DMS153 treated with DMSO at 0.1 percent for 48 hours (cell line): Measurements from ENCODE around the gene KCNA5.

Experiments used
- DNase-seq: peaks from one replicate; lab custom pipeline; 2025; ENCODE audit not compliant: unreplicated experiment; lab: John Stamatoyannopoulos, UW

KCNA5 gene

GRCh38 chr12:5043589-5044419 lies at the start of gene KCNA5:
KCNA5 (plus strand) TSS chr12:5043879; CDS start chr12:5044148, 269 bp downstream.
- no peak for DNase-seq

GRCh38 chr12:4994622-4995021 lies 49.1 kb upstream of the KCNA5 start:
- no peak for DNase-seq

- no peak for DNase-seq
Measured at GRCh38 chr12:4996714-4997113, 47.0 kb upstream of the KCNA5 start.

GRCh38 chr12:4997939-4998338 lies 45.7 kb upstream of the KCNA5 start:
- no peak for DNase-seq

- DNase-seq = peak; percentile 53
Measured at GRCh38 chr12:5000204-5000603, 43.5 kb upstream of the KCNA5 start.

- no peak for DNase-seq
Measured at GRCh38 chr12:5000658-5001385, 42.9 kb upstream of the KCNA5 start.

- peak; percentile 80 for DNase-seq
Measured at GRCh38 chr12:5003025-5003666, 40.5 kb upstream of the KCNA5 start.

GRCh38 chr12:5008661-5009060 lies 35.0 kb upstream of the KCNA5 start:
- DNase-seq = no peak

- DNase-seq = no peak
Measured at GRCh38 chr12:5010151-5010550, 33.5 kb upstream of the KCNA5 start.

GRCh38 chr12:5012337-5012736 lies 31.3 kb upstream of the KCNA5 start:
- DNase-seq = no peak

- no peak for DNase-seq
Measured at GRCh38 chr12:5013266-5013730, 30.4 kb upstream of the KCNA5 start.

- no peak for DNase-seq
Measured at GRCh38 chr12:5014269-5014668, 29.4 kb upstream of the KCNA5 start.

- no peak for DNase-seq
Measured at GRCh38 chr12:5015711-5016492, 27.8 kb upstream of the KCNA5 start.

GRCh38 chr12:5016526-5016925 lies 27.2 kb upstream of the KCNA5 start:
- no peak for DNase-seq

GRCh38 chr12:5017638-5018348 lies 25.9 kb upstream of the KCNA5 start:
- no peak for DNase-seq

GRCh38 chr12:5018677-5019076 lies 25.0 kb upstream of the KCNA5 start:
- DNase-seq = no peak

- DNase-seq = no peak
Measured at GRCh38 chr12:5022025-5022424, 21.7 kb upstream of the KCNA5 start.

GRCh38 chr12:5022465-5023061 lies 21.1 kb upstream of the KCNA5 start:
- peak; percentile 58 for DNase-seq

- DNase-seq = no peak
Measured at GRCh38 chr12:5023842-5024241, 19.8 kb upstream of the KCNA5 start.
